Suppressor macrophage (primary cell): ENCODE results near the gene MIDN.
A peak's percentile ranks its signal among the peaks of the same experiment; 100 is the strongest.

Experiments
- DNase-seq, 4 experiments: peaks; one replicate each; pipeline ENCODE4 v3.0.0-alpha.2; 2020 to 2022

Gene MIDN

GRCh38 chr19:1259206-1259875, 11.0 kb downstream of the MIDN start:
- peak; percentile 79 to 87 (median 82) for DNase-seq

DNA sequence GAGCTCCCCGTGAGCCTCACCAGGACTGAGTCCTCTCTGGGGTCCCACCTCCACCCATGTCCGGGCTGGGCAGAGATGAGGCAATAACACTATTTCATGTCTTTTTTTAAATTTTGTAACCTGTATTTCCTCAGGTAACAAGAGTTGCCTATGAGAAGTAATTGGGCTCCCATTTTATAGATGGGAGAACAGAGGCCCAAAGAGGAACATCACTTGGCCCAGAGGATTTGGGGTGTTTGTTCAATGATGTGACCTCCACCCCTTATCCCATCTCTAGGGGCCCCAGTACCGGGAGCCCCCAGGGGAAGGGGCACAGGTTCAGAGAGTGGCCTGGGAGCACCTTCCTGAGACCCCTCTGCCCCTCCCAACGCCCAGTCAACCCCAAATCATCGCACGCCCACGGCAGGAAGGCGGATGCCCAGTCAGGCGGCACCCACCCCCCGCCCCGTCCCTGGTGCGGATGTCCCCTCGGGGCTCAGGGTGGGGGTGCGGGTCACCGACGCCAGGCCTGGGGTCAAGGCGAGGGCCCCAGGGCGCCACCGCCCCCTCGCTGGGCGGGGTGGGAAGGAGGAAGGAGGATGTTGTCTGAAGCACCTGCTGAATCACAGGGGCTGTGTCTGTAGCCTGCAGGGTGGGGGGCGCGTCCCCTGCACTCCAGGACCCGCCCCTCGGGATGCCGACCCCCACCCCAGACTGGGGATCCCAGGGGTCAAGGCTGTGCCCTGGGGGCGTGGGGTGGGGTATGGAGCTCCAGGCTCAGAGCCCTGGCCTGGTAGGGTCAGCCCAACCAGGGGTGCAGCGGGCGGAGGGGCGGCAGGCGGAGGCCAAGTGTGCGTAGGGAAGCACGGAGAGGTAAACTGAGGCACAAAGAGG, 11.7 kb downstream of the MIDN start:
- DNase-seq: peak; percentile 75 to 87 (median 86)

- DNase-seq: peak; percentile 99 to 100 (median 100)
Observed at GRCh38 chr19:1260749-1261537, 12.6 kb downstream of the MIDN start.

GRCh38 chr19:1261538-1261797, 13.1 kb downstream of the MIDN start:
- peak in 1 of 4 experiments; percentile 45 for DNase-seq

DNA sequence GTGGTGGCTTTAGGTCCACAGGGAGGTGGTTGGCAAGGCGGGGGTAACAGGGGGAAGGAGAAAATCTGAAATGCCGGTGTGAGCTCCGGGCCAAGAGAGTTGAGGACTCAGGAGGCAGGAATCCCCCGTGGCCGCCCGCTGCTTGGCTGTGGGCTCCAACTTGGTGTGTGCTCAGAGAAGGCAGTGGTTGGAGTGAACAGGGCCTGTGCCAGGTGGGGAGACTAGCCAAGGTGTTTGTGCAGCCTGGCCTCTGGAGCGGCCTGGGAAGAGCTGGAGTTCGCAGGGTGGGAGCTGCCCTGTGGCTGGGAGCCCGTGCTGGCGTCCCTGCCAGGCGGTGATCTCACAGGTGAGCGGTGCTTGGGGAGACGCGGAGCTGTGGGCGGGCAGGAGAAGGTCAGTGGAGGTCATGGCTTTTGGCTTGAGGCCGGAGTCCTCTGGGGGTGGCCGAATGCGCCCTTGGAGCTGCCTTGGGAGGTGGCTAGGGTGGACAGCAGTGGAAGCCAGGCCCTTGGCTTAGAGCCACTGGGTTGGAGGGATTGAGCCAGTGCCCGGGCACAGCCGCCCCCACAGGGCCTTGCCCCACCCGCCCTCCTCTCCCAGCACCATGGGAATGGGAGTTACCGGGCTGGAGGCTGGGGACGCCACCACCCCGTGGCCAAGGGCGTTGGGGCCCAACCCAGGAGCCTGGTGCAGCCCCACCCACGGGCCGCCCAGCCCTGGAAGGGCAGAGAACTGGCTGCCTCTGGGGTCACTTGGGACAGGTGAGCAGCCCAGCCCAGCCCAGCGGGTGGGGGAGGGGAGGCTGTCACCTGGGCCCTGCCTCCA, 13.6 kb downstream of the MIDN start:
- DNase-seq: peak; percentile 49 to 64 (median 58)

GRCh38 chr19:1262623-1263123, 14.3 kb downstream of the MIDN start:
- DNase-seq: no peak

GRCh38 chr19:1263188-1263587, 14.8 kb downstream of the MIDN start:
- peak in 2 of 4 experiments; percentile 18 to 30 for DNase-seq

GRCh38 chr19:1264801-1265614, 16.6 kb downstream of the MIDN start:
- peak; percentile 65 to 78 (median 70) for DNase-seq

GRCh38 chr19:1265615-1266128, 17.3 kb downstream of the MIDN start:
- DNase-seq: peak; percentile 91 to 96 (median 93)

- peak; percentile 95 to 99 (median 97) for DNase-seq
Observed at GRCh38 chr19:1266129-1266915, 17.9 kb downstream of the MIDN start.

DNA sequence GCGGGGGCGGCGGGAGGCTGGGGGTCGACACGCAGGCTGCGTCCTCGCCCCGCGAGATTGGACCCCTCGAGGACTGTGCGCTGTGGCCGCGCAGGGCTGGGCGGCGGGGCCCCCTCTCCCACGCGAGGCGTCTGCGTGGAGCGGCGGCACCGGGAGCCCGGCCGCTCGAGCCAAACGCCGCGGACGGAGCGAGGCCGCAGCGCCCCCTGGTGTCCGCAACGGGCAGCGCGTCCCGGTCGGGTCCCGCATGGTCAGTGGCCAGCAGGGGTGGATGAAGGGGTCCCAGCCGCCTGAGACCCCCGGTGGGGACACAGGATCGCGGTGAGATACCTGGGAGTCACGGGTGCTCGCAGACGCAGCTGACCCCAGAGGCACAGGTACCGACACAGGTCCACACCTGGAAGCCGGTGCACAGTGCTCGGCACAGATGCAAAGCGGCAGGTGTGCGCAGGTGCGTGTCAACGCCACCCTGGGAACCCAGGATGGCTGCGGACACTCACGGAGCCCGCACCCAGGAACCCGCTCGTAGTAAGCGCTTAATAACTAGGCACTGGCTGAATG, 18.6 kb downstream of the MIDN start:
- DNase-seq: peak; percentile 79 to 92 (median 90)

GRCh38 chr19:1267477-1268225, 19.3 kb downstream of the MIDN start:
- DNase-seq: peak; percentile 70 to 79 (median 76)

DNA sequence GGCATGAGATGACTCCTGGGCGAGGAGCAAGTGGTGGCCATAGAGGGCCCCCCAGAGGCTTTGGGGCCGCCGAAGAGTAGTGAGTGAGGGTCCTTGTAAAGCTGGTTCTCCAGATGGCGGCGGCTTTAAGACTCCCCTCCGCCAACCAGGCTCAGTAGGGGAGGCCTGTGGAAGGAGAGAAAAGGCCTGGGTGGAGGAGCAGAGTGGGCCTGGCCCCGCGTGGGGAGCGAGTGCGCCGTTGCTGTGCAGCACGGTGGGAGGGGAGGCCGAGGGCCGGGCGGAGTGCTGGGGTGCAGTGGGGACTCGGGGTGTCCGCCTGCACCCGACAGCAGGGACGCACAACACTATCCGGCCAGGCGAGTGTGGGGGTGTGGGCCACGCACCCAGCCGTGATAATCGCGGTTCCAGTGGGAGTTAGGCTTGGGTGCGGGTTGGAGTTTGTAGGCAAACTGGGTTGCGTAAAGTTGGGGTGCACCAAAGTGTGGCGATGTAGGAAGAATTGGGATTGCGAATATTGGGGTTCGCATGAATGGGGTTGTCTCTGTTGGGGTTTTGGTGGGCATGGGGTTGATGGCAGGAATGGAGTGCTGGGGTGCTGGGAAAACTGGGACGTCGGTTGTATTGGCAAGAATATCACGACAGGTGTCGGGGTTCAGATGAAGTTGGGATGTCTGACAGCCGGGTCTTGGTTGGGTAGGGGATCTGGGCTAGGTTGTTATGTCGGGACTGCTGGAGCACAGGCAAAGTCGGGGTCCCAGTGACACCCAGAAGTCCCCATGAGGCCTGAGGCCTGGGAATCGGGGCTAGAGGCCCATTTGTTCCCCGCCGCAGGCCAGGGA, 20.1 kb downstream of the MIDN start:
- no peak for DNase-seq

DNA sequence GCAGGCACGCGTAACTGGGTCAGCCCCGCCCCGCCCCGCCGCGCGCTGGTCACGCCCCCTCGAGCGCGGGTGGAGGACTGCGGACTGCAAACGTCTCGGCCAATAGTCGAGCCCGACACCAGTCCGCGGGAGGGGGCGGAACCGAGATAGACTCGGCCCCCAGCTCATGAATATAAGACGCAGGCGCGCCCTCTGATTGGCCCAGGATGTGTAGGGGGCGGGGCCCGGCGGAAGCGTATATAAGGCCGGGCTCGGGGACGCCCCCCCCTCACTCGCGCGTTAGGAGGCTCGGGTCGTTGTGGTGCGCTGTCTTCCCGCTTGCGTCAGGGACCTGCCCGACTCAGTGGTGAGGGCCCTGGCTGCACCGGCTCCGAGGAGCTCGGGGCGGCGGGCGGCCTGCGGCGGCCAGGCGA, 20.7 kb downstream of the MIDN start, which contains the start of gene CIRBP:
CIRBP (plus strand) TSS at position 268 of the 413 bp plus-strand sequence. CDS start 1,602 bp downstream, outside the sequence.
- peak; percentile 100 for DNase-seq

- peak; percentile 91 to 96 (median 93) for DNase-seq
Observed at GRCh38 chr19:1269478-1270212, 21.3 kb downstream of the MIDN start.

- DNase-seq: peak in 2 of 4 experiments; percentile 52 to 63
Observed at GRCh38 chr19:1270213-1270853, 21.9 kb downstream of the MIDN start.
